Muscle of back (tissue), 11 donors: ENCODE data around the gene MUC21. TPM values are rescaled to one million over a fixed set of nuclear protein-coding genes. Genes with fewer than 3 reads are reported as not detected.
A peak's percentile ranks its signal among the peaks of the same experiment; 100 is the strongest.
"Not testable (repeated sequence)": the region's sequence is repeated elsewhere in the genome, so short reads cannot be mapped to it uniquely, and the experiment has no call there.

ENCODE experiments used
- DNase-seq, 3 donors: peaks; one replicate each; pipeline versions ENCODE4 v3.0.0 to v3.0.0-alpha.2; 2013
- polyA plus RNA-seq, 10 donors: library from polyadenylated mRNA; unstranded; fragments of 120-200 nt; gene quantifications; one replicate each; pipeline ENCODE4 v1.2.1, GENCODE V29; 2013; ENCODE audit not compliant: insufficient read length in 10 of 10

MUC21 gene
- polyA plus RNA-seq, 10 donors, result not detected

- DNase-seq, result no peak
These were observed 24.6 kb downstream of the MUC21 start for GRCh38 chr6:31008165-31008564.

DNA sequence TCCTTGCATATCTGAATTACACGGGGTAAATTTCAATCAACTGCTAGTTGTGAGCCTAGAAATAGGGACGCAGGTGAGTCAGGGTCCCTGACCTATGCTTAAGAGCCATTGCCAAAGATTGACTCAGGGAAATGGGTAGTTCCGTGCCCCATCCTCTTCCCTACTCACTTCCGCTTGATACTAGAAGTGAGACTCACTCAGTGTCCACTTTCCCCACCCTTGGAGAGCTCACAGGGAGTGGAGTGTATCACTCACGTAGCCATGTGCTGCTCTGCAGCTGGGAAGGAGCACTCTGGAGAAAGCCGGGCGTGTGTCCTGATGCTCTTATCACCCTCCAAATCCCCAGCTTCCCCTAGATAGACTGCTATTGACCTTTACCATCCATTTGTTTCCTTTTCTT lies 26.2 kb downstream of the MUC21 start:
- no peak for DNase-seq

DNA sequence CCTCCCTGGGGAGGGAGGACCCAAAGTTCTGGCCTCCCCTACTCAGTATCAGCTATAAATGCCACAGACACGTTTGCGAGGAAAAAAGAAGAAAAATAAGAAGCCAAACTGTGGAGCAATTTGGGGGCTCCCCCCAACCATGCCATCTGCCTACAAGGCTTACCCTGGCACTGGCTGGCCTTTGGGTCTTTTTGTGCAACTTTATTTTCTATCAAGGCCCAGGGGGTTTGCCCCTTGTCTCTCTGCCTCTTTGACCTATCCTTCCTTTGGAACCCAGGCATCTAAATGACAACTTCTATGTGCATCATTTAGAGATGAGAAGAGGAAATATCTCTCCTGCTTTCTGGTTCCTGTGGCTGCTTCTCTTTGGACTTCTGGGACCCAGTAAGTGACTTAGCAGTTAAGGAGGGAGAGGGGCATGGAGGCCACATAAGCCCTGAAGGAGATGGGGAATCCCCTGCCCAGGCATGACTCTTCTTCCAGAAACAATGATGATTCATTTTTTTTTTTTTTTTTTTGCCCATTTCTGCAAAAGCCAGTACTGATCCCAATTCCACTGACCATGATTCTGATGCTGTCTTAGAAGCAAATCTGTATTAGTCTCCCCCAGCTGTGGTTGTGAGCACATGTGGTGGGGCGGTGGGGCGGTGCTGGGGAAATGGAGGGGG lies 27.0 kb downstream of the MUC21 start, which contains the start of gene MUC22:
MUC22 (plus strand) TSS at position 82 of the 668 bp plus-strand sequence; CDS start at position 315, 233 bp downstream.
- peak in 1 of 3 donors; percentile 12 for DNase-seq

GRCh38 chr6:31011153-31011552 lies 27.6 kb downstream of the MUC21 start:
- DNase-seq, result no peak

DNA sequence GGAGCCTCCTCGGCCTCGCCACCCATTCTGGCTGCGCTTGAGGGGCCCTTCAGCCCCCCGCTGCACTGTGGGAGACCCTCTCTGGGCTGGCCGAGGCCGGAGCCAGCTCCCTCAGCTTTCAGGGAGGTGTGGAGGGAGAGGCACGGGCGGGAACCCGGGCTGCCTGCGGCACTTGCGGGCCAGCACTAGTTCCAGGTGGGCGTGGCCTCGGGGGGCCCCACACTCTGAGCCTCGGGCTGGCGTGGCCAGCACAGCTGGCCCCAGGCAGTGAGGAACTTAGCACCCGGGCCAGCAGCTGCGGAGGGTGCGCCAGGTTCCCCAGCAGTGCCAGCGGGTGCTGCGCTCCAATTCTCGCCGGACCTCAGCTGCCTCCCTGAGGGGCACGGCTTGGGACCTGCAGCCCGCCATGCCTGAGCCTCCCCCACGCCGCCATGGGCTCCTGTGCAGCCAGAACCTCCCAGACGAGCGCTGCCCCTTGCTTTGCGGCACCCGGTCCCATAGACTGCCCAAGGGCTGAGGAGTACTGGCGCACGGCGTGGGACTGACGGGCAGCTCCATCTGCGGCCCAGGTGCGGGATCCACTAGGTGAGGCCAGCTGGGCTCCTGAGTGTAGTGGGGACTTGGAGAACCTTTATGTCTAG lies 33.3 kb downstream of the MUC21 start:
- DNase-seq, result no peak

DNA sequence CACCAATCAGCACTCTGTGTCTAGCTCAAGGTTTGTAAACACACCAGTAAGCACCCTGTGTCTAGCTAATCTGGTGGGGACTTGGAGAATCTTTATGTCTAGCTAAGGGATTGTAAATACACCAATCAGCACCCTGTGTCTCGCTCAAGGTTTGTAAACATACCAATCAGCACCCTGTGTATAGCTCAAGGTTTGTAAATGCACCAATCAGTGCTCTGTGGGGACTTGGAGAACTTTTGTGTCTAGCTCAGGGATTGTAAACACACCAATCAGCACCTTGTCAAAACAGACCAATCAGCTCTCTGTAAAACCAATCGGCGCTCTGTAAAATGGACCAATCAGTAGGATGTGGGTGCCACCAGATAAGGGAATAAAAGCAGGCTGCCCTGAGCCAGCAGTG lies 33.9 kb downstream of the MUC21 start:
- not testable (repeated sequence) for DNase-seq

DNA sequence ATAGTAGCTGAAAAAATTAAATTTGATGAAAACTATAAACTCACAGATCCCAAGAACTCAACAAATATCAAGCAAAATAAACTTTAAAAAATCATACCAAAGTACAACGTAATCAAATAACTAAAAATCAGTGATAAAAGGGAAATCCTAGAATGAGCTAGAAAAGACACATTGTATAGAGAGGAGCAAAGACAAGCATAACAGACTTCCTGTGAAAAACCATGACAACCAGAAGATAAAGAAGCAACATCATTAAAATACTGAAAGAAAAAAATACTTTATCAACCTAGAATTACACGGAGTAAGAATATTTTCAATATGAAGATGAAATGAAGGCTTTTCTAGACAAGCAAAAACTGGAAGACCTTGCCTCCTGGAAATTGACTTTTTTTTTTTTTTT lies 36.5 kb downstream of the MUC21 start:
- no peak for DNase-seq

DNA sequence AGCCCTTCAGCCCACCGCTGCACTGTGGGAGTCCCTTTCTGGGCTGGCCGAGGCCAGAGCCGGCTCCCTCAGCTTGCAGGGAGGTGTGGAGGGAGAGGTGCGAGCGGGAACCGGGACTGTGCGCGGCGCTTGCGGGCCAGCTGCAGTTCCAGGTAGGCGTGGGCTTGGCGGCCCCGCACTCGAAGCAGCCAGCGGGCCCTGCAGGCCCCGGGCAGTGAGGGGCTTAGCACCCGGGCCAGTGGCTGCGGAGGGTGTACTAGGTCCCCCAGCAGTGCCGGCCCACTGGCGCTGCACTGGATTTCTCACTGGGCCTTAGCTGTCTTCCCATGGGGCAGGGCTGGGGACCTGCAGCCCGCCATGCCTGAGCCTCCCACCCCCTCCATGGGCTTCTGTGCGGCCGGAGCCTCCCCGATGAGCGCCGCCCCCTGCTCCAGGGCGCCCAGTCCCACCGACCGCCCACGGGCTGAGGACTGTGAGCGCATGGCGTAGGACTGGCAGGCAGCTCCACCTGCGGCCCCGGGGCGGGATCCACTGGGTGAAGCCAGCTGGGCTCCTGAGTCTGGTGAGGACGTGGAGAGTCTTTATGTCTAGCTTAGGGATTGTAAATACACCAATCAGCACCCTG lies 37.2 kb downstream of the MUC21 start:
- DNase-seq, result not testable (repeated sequence)

DNA sequence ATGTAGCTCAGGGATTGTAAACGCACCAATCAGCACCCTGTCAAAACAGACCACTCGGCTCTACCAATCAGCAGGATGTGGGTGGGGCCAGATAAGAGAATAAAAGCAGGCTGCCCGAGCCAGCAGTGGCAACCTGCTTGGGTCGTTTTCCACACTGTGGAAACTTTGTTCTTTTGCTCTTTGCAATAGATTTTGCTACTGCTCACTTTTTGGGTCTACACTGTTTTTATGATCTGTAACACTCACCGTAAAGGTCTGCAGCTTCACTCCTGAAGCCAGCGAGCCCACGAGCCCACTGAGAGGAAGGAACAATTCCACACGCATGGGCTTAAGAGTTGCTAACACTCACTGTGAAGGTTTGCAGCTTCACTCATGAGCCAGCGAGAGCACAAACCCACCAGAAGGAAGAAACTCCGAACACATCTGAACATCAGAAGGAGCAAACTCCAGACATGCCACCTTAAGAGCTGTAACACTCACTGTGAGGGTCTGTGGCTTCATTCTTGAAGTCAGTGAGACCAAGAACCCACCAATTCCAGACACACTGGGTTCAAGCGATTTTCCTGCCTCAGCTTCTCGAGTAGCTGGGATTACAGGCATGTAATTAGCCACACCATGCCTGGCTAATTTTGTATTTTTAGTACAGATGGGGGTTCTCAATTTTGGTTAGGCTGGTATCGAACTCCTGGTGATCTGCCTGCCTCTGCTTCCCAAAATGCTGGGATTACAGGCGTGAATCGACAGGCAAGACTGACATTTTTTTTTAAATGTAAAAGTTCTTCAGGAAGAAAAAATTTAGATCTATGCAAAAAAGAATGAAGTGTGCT lies 38.4 kb downstream of the MUC21 start:
- not testable (repeated sequence) for DNase-seq

DNA sequence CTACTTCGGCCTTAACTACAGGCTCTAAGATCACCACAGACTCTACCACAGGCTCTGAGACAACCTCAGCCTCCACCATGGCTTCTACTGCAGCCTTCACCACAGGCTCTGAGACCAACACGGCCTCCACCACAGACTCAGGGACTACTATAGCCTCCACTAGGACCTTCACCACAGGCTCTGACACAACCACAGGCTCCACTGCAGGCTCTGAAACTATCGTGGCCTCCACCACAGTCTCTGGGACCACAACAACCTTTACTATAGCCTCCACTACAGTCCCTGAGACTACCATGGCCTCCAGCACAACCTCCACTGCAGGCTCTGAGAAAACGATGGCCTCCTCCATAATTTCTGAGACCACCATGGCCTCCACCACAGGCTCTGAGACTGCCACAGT lies 42.1 kb downstream of the MUC21 start:
- no peak for DNase-seq

DNA sequence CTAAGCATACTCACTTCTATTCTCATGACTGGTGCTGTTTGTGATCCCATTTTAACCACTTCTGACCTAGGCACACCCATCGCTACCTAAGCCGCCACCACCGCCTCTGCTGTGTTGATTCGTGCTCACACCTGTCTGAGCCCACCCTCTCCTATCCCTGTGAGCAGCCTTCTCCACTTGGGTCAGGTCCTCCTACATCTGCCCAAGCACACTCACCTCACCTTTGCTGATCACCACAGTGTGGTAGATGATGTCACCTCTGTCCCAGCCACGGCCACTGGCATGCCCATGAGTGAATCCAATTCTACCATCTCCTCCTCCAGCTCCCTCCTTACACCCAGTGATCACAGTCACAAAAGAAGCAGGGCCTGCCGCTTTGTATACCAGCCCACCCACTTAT lies 47.6 kb downstream of the MUC21 start:
- no peak for DNase-seq

GRCh38 chr6:31033075-31033474 lies 49.6 kb downstream of the MUC21 start:
- DNase-seq, result no peak

- DNase-seq, result no peak
These were observed 52.5 kb downstream of the MUC21 start for GRCh38 chr6:31035862-31036497.

GRCh38 chr6:31037169-31037568 lies 53.7 kb downstream of the MUC21 start:
- no peak for DNase-seq

- no peak for DNase-seq
These were observed 54.2 kb downstream of the MUC21 start for GRCh38 chr6:31037682-31038081.

DNA sequence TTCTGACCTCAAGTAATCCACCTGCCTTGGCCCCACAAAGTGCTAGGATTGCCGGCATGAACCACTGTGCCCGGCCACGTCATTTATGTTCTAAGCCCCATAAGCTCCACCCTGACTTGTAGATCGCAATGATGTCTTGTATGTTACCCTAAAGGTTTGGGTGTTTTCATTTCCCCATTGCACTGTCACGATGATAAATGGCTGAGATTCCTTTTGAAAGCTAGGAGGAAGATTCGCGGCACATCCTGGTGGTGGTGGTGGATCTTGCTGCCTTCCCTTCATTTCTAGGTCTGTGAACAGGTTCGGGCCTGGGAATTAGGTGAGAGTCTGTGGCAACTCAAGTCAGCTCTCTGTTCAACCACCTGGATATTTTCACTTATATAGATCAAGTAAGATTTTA lies 55.0 kb downstream of the MUC21 start:
- no peak for DNase-seq

Other genes starting within 250 kb of the MUC21 start
- 100 to 1,000 TPM in 6 of 10 donors, 10 to 100 TPM in 4; 89.4 to 116 (median 103) TPM for gene FLOT1, start 241.0 kb upstream of the MUC21 start, polyA plus RNA-seq
- gene IER3, start 239.2 kb upstream of the MUC21 start, polyA plus RNA-seq, result 10 to 100 TPM in 2 of 10 donors, 1 to 10 TPM in 8; 7.1 to 25.4 (median 9.1) TPM
- gene DDR1, start 99.2 kb upstream of the MUC21 start, polyA plus RNA-seq, result 10 to 100 TPM; 44.6 to 78.1 (median 50.8) TPM
- 10 to 100 TPM; 18.8 to 29.7 (median 21.6) TPM for gene GTF2H4, start 75.5 kb upstream of the MUC21 start, polyA plus RNA-seq
- gene VARS2, start 69.5 kb upstream of the MUC21 start, polyA plus RNA-seq, result 10 to 100 TPM; 16.8 to 32.5 (median 25.2) TPM
- gene SFTA2, start 51.5 kb upstream of the MUC21 start, polyA plus RNA-seq, result under 1 TPM in 1 of 10 donors, not detected in 9; 0.29 TPM
- under 1 TPM in 2 of 10 donors, not detected in 8; 0.04 to 0.05 TPM for gene MUCL3, start 42.7 kb upstream of the MUC21 start, polyA plus RNA-seq
- gene MUC22, start 26.8 kb downstream of the MUC21 start, polyA plus RNA-seq, result 1 to 10 TPM in 1 of 10 donors, under 1 TPM in 1, not detected in 8; 0.04 to 1.2 TPM
- not detected for gene C6orf15, start 128.9 kb downstream of the MUC21 start, polyA plus RNA-seq
- 1 to 10 TPM in 7 of 10 donors, under 1 TPM in 3; 0.12 to 2.1 (median 1.1) TPM for gene PSORS1C1, start 131.1 kb downstream of the MUC21 start, polyA plus RNA-seq
- gene CDSN, start 136.7 kb downstream of the MUC21 start, polyA plus RNA-seq, result not detected
- under 1 TPM in 3 of 10 donors, not detected in 7; 0.14 to 0.27 (median 0.15) TPM for gene PSORS1C2, start 155.3 kb downstream of the MUC21 start, polyA plus RNA-seq
- gene CCHCR1, start 174.1 kb downstream of the MUC21 start, polyA plus RNA-seq, result 10 to 100 TPM; 11.0 to 18.4 (median 13.5) TPM
- gene TCF19, start 174.9 kb downstream of the MUC21 start, polyA plus RNA-seq, result 10 to 100 TPM in 9 of 10 donors, 1 to 10 TPM in 1; 9.2 to 18.9 (median 11.9) TPM
- 1 to 10 TPM in 3 of 10 donors, under 1 TPM in 6, not detected in 1; 0.41 to 3.4 (median 0.71) TPM for gene POU5F1, start 187.0 kb downstream of the MUC21 start, polyA plus RNA-seq